ENCODE results near the gene OR52K1.
"Not testable (repeated sequence)": the region's sequence is repeated elsewhere in the genome, so short reads cannot be mapped to it uniquely, and the experiment has no call there.

GRCh38 chr11:4491405-4491804 lies 9.0 kb downstream of the OR52K1 start:
- not testable (repeated sequence) for TF ChIP-seq CTCF, POLR2A (IDR thresholded peaks at IDR 0.05)
